Testis (tissue), 2 donors: ENCODE measurements around the gene CELF2.

ENCODE experiments used
- POLR2A ChIP-seq: fragments of 450-650 bp; IDR thresholded peaks from one replicate; pipeline ENCODE4 v1.6.1; 2017; ENCODE audit warnings: antibody characterized with exemption, mild to moderate bottlenecking, moderate library complexity
- TF ChIP-seq, protein P1 (sequence below), 3 experiments: fragments of 450-650 bp in 2 of 3; fragments of 200-600 bp in 1 of 3; sonication (generic) in 1 of 3; IDR thresholded peaks; one replicate each; pipeline ENCODE4 v1.5.1; 2016 to 2019; ENCODE audit warnings: antibody characterized with exemption in 3 of 3, mild to moderate bottlenecking in 2 of 3, moderate library complexity in 1 of 3

DNA sequence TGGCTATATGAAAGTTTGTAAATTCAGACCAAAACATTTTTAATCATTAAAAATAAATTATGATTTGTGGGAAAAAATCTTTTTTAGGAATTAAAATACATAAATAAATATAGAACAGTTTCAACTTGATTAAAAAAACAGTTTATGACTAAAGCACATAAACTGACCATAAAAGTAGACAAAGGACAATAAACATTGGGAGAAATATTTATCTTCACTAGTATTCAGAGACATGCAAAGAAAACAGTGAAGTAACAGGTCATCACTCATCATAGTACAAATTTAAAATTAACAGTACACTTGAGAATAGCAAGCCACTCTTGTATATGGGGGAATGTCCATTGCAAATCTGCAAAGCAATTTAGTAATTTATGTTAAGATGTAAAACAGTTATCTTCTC lies 28.0 kb upstream of the CELF2 start:
- TF ChIP-seq, protein P1, sequence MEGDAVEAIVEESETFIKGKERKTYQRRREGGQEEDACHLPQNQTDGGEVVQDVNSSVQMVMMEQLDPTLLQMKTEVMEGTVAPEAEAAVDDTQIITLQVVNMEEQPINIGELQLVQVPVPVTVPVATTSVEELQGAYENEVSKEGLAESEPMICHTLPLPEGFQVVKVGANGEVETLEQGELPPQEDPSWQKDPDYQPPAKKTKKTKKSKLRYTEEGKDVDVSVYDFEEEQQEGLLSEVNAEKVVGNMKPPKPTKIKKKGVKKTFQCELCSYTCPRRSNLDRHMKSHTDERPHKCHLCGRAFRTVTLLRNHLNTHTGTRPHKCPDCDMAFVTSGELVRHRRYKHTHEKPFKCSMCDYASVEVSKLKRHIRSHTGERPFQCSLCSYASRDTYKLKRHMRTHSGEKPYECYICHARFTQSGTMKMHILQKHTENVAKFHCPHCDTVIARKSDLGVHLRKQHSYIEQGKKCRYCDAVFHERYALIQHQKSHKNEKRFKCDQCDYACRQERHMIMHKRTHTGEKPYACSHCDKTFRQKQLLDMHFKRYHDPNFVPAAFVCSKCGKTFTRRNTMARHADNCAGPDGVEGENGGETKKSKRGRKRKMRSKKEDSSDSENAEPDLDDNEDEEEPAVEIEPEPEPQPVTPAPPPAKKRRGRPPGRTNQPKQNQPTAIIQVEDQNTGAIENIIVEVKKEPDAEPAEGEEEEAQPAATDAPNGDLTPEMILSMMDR (IDR thresholded peaks at IDR 0.05) = no peak
- TF ChIP-seq POLR2A = no peak
